Small intestine (tissue), 7 donors: ENCODE data around the gene BIRC3. TPM values are rescaled to one million over a fixed set of nuclear protein-coding genes. Genes with fewer than 3 reads are reported as not detected.
A peak's percentile ranks its signal among the peaks of the same experiment; 100 is the strongest.
"Not testable (repeated sequence)": the region's sequence is repeated elsewhere in the genome, so short reads cannot be mapped to it uniquely, and the experiment has no call there.

Experiments used
- DNase-seq, 2 donors: peaks; one replicate each; pipeline versions ENCODE4 v3.0.0 to v3.0.0-alpha.2; 2013
- FAIRE-seq: peaks from 2 replicates; lab custom pipeline; 2012; peaks lifted over from hg19 to GRCh38; lab: Jason Lieb, UNC
- H3K27ac ChIP-seq, 3 donors: one replicate each; pipeline ENCODE4 v1.5.1; 2013; ENCODE audit warnings: low read length in 2 of 3, mild to moderate bottlenecking in 2 of 3, control low read depth in 1 of 3, inconsistent platforms in 1 of 3, low read depth in 1 of 3, moderate library complexity in 1 of 3
- H3K27me3 ChIP-seq, 3 donors: one replicate each; pipeline ENCODE4 v1.6.1; 2013; ENCODE audit warnings: low read length in 3 of 3, inconsistent platforms in 1 of 3; ENCODE audit not compliant: control insufficient read depth in 3 of 3, insufficient read depth in 3 of 3
- H3K36me3 ChIP-seq, 3 donors: one replicate each; pipeline ENCODE4 v1.6.1; 2013; ENCODE audit warnings: low read length in 3 of 3, inconsistent platforms in 1 of 3, low read depth in 1 of 3, mild to moderate bottlenecking in 1 of 3, moderate library complexity in 1 of 3; ENCODE audit not compliant: control insufficient read depth in 3 of 3, insufficient read depth in 2 of 3
- H3K4me1 ChIP-seq, 3 donors: one replicate each; pipeline ENCODE4 v1.6.1; 2013; ENCODE audit warnings: low read length in 2 of 3, inconsistent platforms in 1 of 3, low read depth in 1 of 3, mild to moderate bottlenecking in 1 of 3, moderate library complexity in 1 of 3; ENCODE audit not compliant: control insufficient read depth in 3 of 3, insufficient read depth in 2 of 3
- H3K4me3 ChIP-seq, 3 donors: one replicate each; pipeline ENCODE4 v1.5.1; 2013; ENCODE audit warnings: low read length in 3 of 3, control low read depth in 1 of 3, inconsistent platforms in 1 of 3, low read depth in 1 of 3, mild to moderate bottlenecking in 1 of 3, moderate library complexity in 1 of 3
- H3K9me3 ChIP-seq, 2 donors: one replicate each; pipeline ENCODE4 v1.6.1; 2013; ENCODE audit warnings: low read depth in 1 of 2, low read length in 1 of 2; ENCODE audit not compliant: control insufficient read depth in 2 of 2, insufficient read depth in 1 of 2
- WGBS, 3 donors: extraction: QIAGEN DNeasy Blood & Tissue Kit; methylation state at CpG; one replicate each; pipeline ENCODE4 v1.1.7; 2013; 5-methylcytosine and 5-hydroxymethylcytosine counted together
- polyA plus RNA-seq, 4 donors: library from polyadenylated mRNA; stranded (reverse) in 3 of 4; unstranded in 1 of 4; fragments of 200-250 nt in 3 of 4; fragments of 120-200 nt in 1 of 4; gene quantifications; one replicate each; pipeline versions ENCODE4 v1.2.1 to v1.2.3, GENCODE V29; 2013
- donor health status: healthy with polysubstance abuse.
- donor health status: control.
- donor health status: control.
- donor health status: Bipolar disorder and iron deficiency.
- donor health status: healthy.

BIRC3 gene
- polyA plus RNA-seq, 4 donors, result 8.3 to 49.0 (median 29.0) TPM

GRCh38 chr11:102341311-102341710 is 24.0 kb downstream of the BIRC3 start:
- FAIRE-seq, H3K27me3 ChIP-seq, H3K27ac ChIP-seq, H3K4me1 ChIP-seq, H3K4me3 ChIP-seq, H3K9me3 ChIP-seq, H3K36me3 ChIP-seq: not testable (repeated sequence)
- WGBS, 3 donors, result 36 to 78% (median 64%) methylated on average over 7 of the region's 7 CpGs
- DNase-seq, result peak in 1 of 2 donors; percentile 30

GRCh38 chr11:102341844-102342318 is 24.6 kb downstream of the BIRC3 start:
- peak; percentile 76 to 82 for DNase-seq
- H3K9me3 ChIP-seq, result no peaks in the 10 kb centered on the region
- H3K4me1 ChIP-seq, result peaks cover 0 to 9% (median 6%) of the 10 kb centered on the region in 3 donors
- H3K4me3 ChIP-seq, result no peak overlapping the region
- FAIRE-seq, result no peak
- 0 to 23% (median 0%) methylated on average over 1 of the region's 1 CpG for WGBS, 3 donors
- H3K27me3 ChIP-seq, result no peaks in the 10 kb centered on the region
- no peak overlapping the region for H3K27ac ChIP-seq
- H3K36me3 ChIP-seq, result peaks cover 0 to 5% (median 0%) of the 10 kb centered on the region in 3 donors

- Histone ChIP-seq H3K9me3 (no peaks in the 10 kb centered on the region), H3K36me3 (no peaks in the 10 kb centered on the region), H3K27me3 (no peaks in the 10 kb centered on the region), H3K4me1 (peaks cover 0 to 9% (median 6%) of the 10 kb centered on the region in 3 donors), H3K27ac (no peak overlapping the region), H3K4me3 (no peak overlapping the region)
- DNase-seq (no peak), FAIRE-seq (no peak)
- WGBS, 3 donors, result 24 to 46% (median 37%) methylated on average over 1 of the region's 1 CpG
Observed at GRCh38 chr11:102343809-102344208, 26.5 kb downstream of the BIRC3 start.

GRCh38 chr11:102345904-102346303 is 28.6 kb downstream of the BIRC3 start:
- no peaks in the 10 kb centered on the region for H3K9me3 ChIP-seq
- 16 to 33% (median 23%) methylated on average over 8 of the region's 8 CpGs for WGBS, 3 donors
- H3K36me3 ChIP-seq, result peaks cover 0 to 7% (median 0%) of the 10 kb centered on the region in 3 donors
- peaks cover 0 to 10% (median 8%) of the 10 kb centered on the region in 3 donors for H3K4me1 ChIP-seq
- peak overlapping the region in 2 of 3 donors; percentile 72 to 96 for H3K4me3 ChIP-seq
- DNase-seq (peak in 1 of 2 donors; percentile 30), FAIRE-seq (no peak)
- H3K27me3 ChIP-seq, result no peaks in the 10 kb centered on the region
- H3K27ac ChIP-seq, result peak overlapping the region in 2 of 3 donors; percentile 85 to 99

GRCh38 chr11:102346456-102346747 is 29.1 kb downstream of the BIRC3 start:
- WGBS, 3 donors, result 0 to 1% (median 0%) methylated on average over 5 of the region's 5 CpGs
- no peaks in the 10 kb centered on the region for H3K27me3 ChIP-seq
- DNase-seq (no peak), FAIRE-seq (no peak)
- H3K4me1 ChIP-seq, result peaks cover 0 to 10% (median 8%) of the 10 kb centered on the region in 3 donors
- H3K27ac ChIP-seq, result peak overlapping the region; percentile 94 to 99 (median 99)
- peaks cover 0 to 7% (median 4%) of the 10 kb centered on the region in 3 donors for H3K36me3 ChIP-seq
- H3K4me3 ChIP-seq, result peak overlapping the region; percentile 72 to 96 (median 79)
- H3K9me3 ChIP-seq, result no peaks in the 10 kb centered on the region

- Histone ChIP-seq H3K4me1 (peaks cover 0 to 10% (median 8%) of the 10 kb centered on the region in 3 donors), H3K27ac (peak within 1 kb of the TSS; percentile 94 to 99 (median 99)), H3K36me3 (peaks cover 0 to 7% (median 4%) of the 10 kb centered on the region in 3 donors), H3K27me3 (no peaks in the 10 kb centered on the region), H3K4me3 (peak within 1 kb of the TSS; percentile 72 to 96 (median 79)), H3K9me3 (no peaks in the 10 kb centered on the region)
- peak; percentile 93 to 99 for DNase-seq
- 0% methylated on average over 68 to 77 of the region's 77 CpGs for WGBS, 3 donors
- no peak for FAIRE-seq
Observed at GRCh38 chr11:102346748-102347461, 29.6 kb downstream of the BIRC3 start, which contains the start of gene BIRC2. TSS of gene BIRC2 (plus strand) at chr11:102347214. CDS start at chr11:102349855, 2,641 bp downstream.

GRCh38 chr11:102347462-102348370 is 30.4 kb downstream of the BIRC3 start:
- peak overlapping the region; percentile 69 to 96 (median 72) for H3K4me3 ChIP-seq
- peaks cover 0 to 10% (median 8%) of the 10 kb centered on the region in 3 donors for H3K4me1 ChIP-seq
- DNase-seq, result peak in 1 of 2 donors; percentile 67
- H3K27ac ChIP-seq, result peak overlapping the region; percentile 94 to 99 (median 99)
- FAIRE-seq, result no peak
- 0% methylated on average over 33 of the region's 33 CpGs for WGBS, 3 donors
- H3K9me3 ChIP-seq, result no peaks in the 10 kb centered on the region
- no peaks in the 10 kb centered on the region for H3K27me3 ChIP-seq
- H3K36me3 ChIP-seq, result peaks cover 0 to 7% (median 7%) of the 10 kb centered on the region in 3 donors

- Histone ChIP-seq H3K27ac (no peak overlapping the region), H3K27me3 (no peaks in the 10 kb centered on the region), H3K4me1 (peaks cover 0 to 4% (median 0%) of the 10 kb centered on the region in 3 donors), H3K9me3 (peaks cover 0 to 11% of the 10 kb centered on the region in 2 donors), H3K36me3 (peaks cover 7 to 29% (median 14%) of the 10 kb centered on the region in 3 donors), H3K4me3 (no peak overlapping the region)
- no peak for DNase-seq
- FAIRE-seq, result no peak
Observed at GRCh38 chr11:102357116-102357515, 39.8 kb downstream of the BIRC3 start.
